ENCODE data around the gene CARMIL1.
A peak's percentile ranks its signal among the peaks of the same experiment; 100 is the strongest.

Gene CARMIL1

GRCh38 chr6:25499615-25500235 lies 220.6 kb downstream of the CARMIL1 start:
- Histone ChIP-seq H3K79me1 (replicated peaks; ENCODE audit: low read length, poor library complexity, severe bottlenecking) (peaks cover 7% of the 10 kb centered on the region), H3K4me1 (ENCODE audit: control insufficient read depth, insufficient read depth, low read depth, low read length) (peaks cover 1% of the 10 kb centered on the region), H4K8ac (ENCODE audit: low read length) (no peak overlapping the region), H3K9ac (ENCODE audit: low read length) (peak overlapping the region; percentile 46), H3K18ac (ENCODE audit: low read depth in 1 of 2, low read length in 2 of 2) (no peak overlapping the region), H3K4me2 (ENCODE audit: low read length, poor library complexity, severe bottlenecking) (no peak overlapping the region), H3K9me3 (ENCODE audit: control insufficient read depth, low read length) (no peaks in the 10 kb centered on the region), H2AFZ (ENCODE audit: low read depth, low read length) (no peak overlapping the region), H3K27me3 (ENCODE audit: control insufficient read depth in 1 of 2, insufficient read depth in 1 of 2, low read length in 2 of 2) (no peaks in the 10 kb centered on the region), H2AK5ac (ENCODE audit: low read length, severe bottlenecking) (no peak overlapping the region), H3K4me3 (ENCODE audit: insufficient read depth in 1 of 2, low read depth in 1 of 2, low read length in 2 of 2) (no peak overlapping the region), H4K91ac (ENCODE audit: low read length) (no peak overlapping the region), H3K23ac (ENCODE audit: low read length in 2 of 2) (no peak overlapping the region), H2BK120ac (ENCODE audit: low read depth, low read length) (no peak overlapping the region), H2BK5ac (ENCODE audit: low read depth, low read length, poor library complexity, severe bottlenecking) (no peak overlapping the region), H3K14ac (ENCODE audit: low read length in 2 of 2) (no peak overlapping the region), H3K36me3 (ENCODE audit: control insufficient read depth in 1 of 2, insufficient read depth in 2 of 2, low read depth in 1 of 2, low read length in 2 of 2) (peaks cover 0 to 9% of the 10 kb centered on the region in 2 experiments), H2BK15ac (ENCODE audit: low read depth, poor library complexity, severe bottlenecking) (no peak overlapping the region), H3K27ac (ENCODE audit: low read length, poor library complexity, severe bottlenecking) (peak overlapping the region; percentile 21), H3K4ac (ENCODE audit: low read depth in 1 of 2, low read length in 2 of 2) (no peak overlapping the region), H2BK12ac (ENCODE audit: low read length in 2 of 2) (no peak overlapping the region)
- DNase-seq = no peak
- WGBS = 70% methylated on average over 2 of the region's 3 CpGs

DNA sequence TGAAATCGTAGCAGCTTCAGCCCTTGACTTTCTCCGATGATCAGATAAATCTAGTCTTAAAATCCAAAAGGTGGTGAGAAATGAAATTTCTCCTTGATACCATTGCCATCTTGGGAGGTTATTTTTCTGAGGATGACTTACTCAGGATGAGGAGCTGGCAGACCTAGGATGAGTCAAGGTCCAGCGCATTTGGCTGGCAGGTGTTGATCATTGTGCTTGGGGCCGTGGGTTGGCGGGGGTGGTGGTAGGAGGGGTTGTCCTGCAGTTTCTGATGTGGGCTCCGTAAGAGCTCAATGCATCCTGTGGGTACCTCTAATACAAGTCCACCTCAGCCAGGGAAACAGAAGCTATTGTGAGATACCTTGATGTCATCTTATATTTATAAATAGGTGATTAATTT lies 224.5 kb downstream of the CARMIL1 start:
- Histone ChIP-seq H2BK12ac (ENCODE audit: low read length in 2 of 2) (no peak overlapping the region), H3K9ac (ENCODE audit: low read length) (no peak overlapping the region), H3K27ac (ENCODE audit: low read length, poor library complexity, severe bottlenecking) (no peak overlapping the region), H3K14ac (ENCODE audit: low read length in 2 of 2) (no peak overlapping the region), H3K36me3 (ENCODE audit: control insufficient read depth in 1 of 2, insufficient read depth in 2 of 2, low read depth in 1 of 2, low read length in 2 of 2) (peaks cover 0 to 6% of the 10 kb centered on the region in 2 experiments), H3K4me2 (ENCODE audit: low read length, poor library complexity, severe bottlenecking) (no peak overlapping the region), H3K18ac (ENCODE audit: low read depth in 1 of 2, low read length in 2 of 2) (no peak overlapping the region), H3K9me3 (ENCODE audit: control insufficient read depth, low read length) (no peaks in the 10 kb centered on the region), H3K79me1 (replicated peaks; ENCODE audit: low read length, poor library complexity, severe bottlenecking) (peaks cover 2% of the 10 kb centered on the region), H2AK5ac (ENCODE audit: low read length, severe bottlenecking) (no peak overlapping the region), H3K23ac (ENCODE audit: low read length in 2 of 2) (no peak overlapping the region), H3K4me1 (ENCODE audit: control insufficient read depth, insufficient read depth, low read depth, low read length) (peaks cover 1% of the 10 kb centered on the region), H2BK5ac (ENCODE audit: low read depth, low read length, poor library complexity, severe bottlenecking) (no peak overlapping the region), H4K8ac (ENCODE audit: low read length) (no peak overlapping the region), H2AFZ (ENCODE audit: low read depth, low read length) (no peak overlapping the region), H3K4ac (ENCODE audit: low read depth in 1 of 2, low read length in 2 of 2) (no peak overlapping the region), H4K91ac (ENCODE audit: low read length) (no peak overlapping the region), H2BK120ac (ENCODE audit: low read depth, low read length) (no peak overlapping the region), H2BK15ac (ENCODE audit: low read depth, poor library complexity, severe bottlenecking) (no peak overlapping the region), H3K4me3 (ENCODE audit: insufficient read depth in 1 of 2, low read depth in 1 of 2, low read length in 2 of 2) (no peak overlapping the region), H3K27me3 (ENCODE audit: control insufficient read depth in 1 of 2, insufficient read depth in 1 of 2, low read length in 2 of 2) (no peaks in the 10 kb centered on the region)
- WGBS = 100% methylated on average over 5 of the region's 6 CpGs
- DNase-seq = no peak

- no peaks in the 10 kb centered on the region for H3K9me3 ChIP-seq (ENCODE audit: control insufficient read depth, low read length)
- H3K27me3 ChIP-seq (ENCODE audit: control insufficient read depth in 1 of 2, insufficient read depth in 1 of 2, low read length in 2 of 2) = no peaks in the 10 kb centered on the region
- H4K8ac ChIP-seq (ENCODE audit: low read length) = no peak overlapping the region
- H3K14ac ChIP-seq (ENCODE audit: low read length in 2 of 2) = no peak overlapping the region
- no peak overlapping the region for H2BK120ac ChIP-seq (ENCODE audit: low read depth, low read length)
- no peak overlapping the region for H2BK15ac ChIP-seq (ENCODE audit: low read depth, poor library complexity, severe bottlenecking)
- 100% methylated on average over 2 of the region's 4 CpGs for WGBS
- H3K18ac ChIP-seq (ENCODE audit: low read depth in 1 of 2, low read length in 2 of 2) = no peak overlapping the region
- no peak overlapping the region for H2BK5ac ChIP-seq (ENCODE audit: low read depth, low read length, poor library complexity, severe bottlenecking)
- H3K27ac ChIP-seq (ENCODE audit: low read length, poor library complexity, severe bottlenecking) = no peak overlapping the region
- H3K23ac ChIP-seq (ENCODE audit: low read length in 2 of 2) = no peak overlapping the region
- H2BK12ac ChIP-seq (ENCODE audit: low read length in 2 of 2) = no peak overlapping the region
- no peak overlapping the region for H3K4me3 ChIP-seq (ENCODE audit: insufficient read depth in 1 of 2, low read depth in 1 of 2, low read length in 2 of 2)
- H3K79me1 ChIP-seq (replicated peaks; ENCODE audit: low read length, poor library complexity, severe bottlenecking) = no peaks in the 10 kb centered on the region
- H3K4me2 ChIP-seq (ENCODE audit: low read length, poor library complexity, severe bottlenecking) = no peak overlapping the region
- H4K91ac ChIP-seq (ENCODE audit: low read length) = no peak overlapping the region
- H3K36me3 ChIP-seq (ENCODE audit: control insufficient read depth in 1 of 2, insufficient read depth in 2 of 2, low read depth in 1 of 2, low read length in 2 of 2) = peaks cover 0 to 6% of the 10 kb centered on the region in 2 experiments
- peak overlapping the region; percentile 55 for H3K9ac ChIP-seq (ENCODE audit: low read length)
- no peak overlapping the region for H3K4ac ChIP-seq (ENCODE audit: low read depth in 1 of 2, low read length in 2 of 2)
- H3K4me1 ChIP-seq (ENCODE audit: control insufficient read depth, insufficient read depth, low read depth, low read length) = peaks cover 1% of the 10 kb centered on the region
- DNase-seq = no peak
- H2AFZ ChIP-seq (ENCODE audit: low read depth, low read length) = no peak overlapping the region
- H2AK5ac ChIP-seq (ENCODE audit: low read length, severe bottlenecking) = no peak overlapping the region
Observed at GRCh38 chr6:25504661-25505060, 225.5 kb downstream of the CARMIL1 start.

- Histone ChIP-seq H3K79me1 (replicated peaks; ENCODE audit: low read length, poor library complexity, severe bottlenecking) (no peaks in the 10 kb centered on the region), H4K91ac (ENCODE audit: low read length) (no peak overlapping the region), H2AK5ac (ENCODE audit: low read length, severe bottlenecking) (no peak overlapping the region), H3K4me1 (ENCODE audit: control insufficient read depth, insufficient read depth, low read depth, low read length) (peaks cover 1% of the 10 kb centered on the region), H2AFZ (ENCODE audit: low read depth, low read length) (no peak overlapping the region), H3K27ac (ENCODE audit: low read length, poor library complexity, severe bottlenecking) (no peak overlapping the region), H3K14ac (ENCODE audit: low read length in 2 of 2) (no peak overlapping the region), H3K36me3 (ENCODE audit: control insufficient read depth in 1 of 2, insufficient read depth in 2 of 2, low read depth in 1 of 2, low read length in 2 of 2) (peaks cover 0 to 6% of the 10 kb centered on the region in 2 experiments), H2BK5ac (ENCODE audit: low read depth, low read length, poor library complexity, severe bottlenecking) (no peak overlapping the region), H2BK120ac (ENCODE audit: low read depth, low read length) (no peak overlapping the region), H4K8ac (ENCODE audit: low read length) (no peak overlapping the region), H2BK15ac (ENCODE audit: low read depth, poor library complexity, severe bottlenecking) (no peak overlapping the region), H3K4ac (ENCODE audit: low read depth in 1 of 2, low read length in 2 of 2) (no peak overlapping the region), H3K23ac (ENCODE audit: low read length in 2 of 2) (no peak overlapping the region), H3K9me3 (ENCODE audit: control insufficient read depth, low read length) (no peaks in the 10 kb centered on the region), H2BK12ac (ENCODE audit: low read length in 2 of 2) (no peak overlapping the region), H3K9ac (ENCODE audit: low read length) (no peak overlapping the region), H3K18ac (ENCODE audit: low read depth in 1 of 2, low read length in 2 of 2) (no peak overlapping the region), H3K27me3 (ENCODE audit: control insufficient read depth in 1 of 2, insufficient read depth in 1 of 2, low read length in 2 of 2) (no peaks in the 10 kb centered on the region), H3K4me2 (ENCODE audit: low read length, poor library complexity, severe bottlenecking) (no peak overlapping the region), H3K4me3 (ENCODE audit: insufficient read depth in 1 of 2, low read depth in 1 of 2, low read length in 2 of 2) (no peak overlapping the region)
- WGBS = 58% methylated on average over 4 of the region's 6 CpGs
- DNase-seq = no peak
Observed at GRCh38 chr6:25506020-25506419, 226.8 kb downstream of the CARMIL1 start.
